NCI-H226 (cell line): Measurements from ENCODE around the gene EFNB3.

ENCODE experiments used
- DNase-seq: peaks from one replicate; pipeline ENCODE4 v3.0.0-alpha.2; 2015

Gene EFNB3

GRCh38 chr17:7704601-7705268 is at the start of gene EFNB3:
TSS of gene EFNB3 (plus strand) at chr17:7705202. CDS start at chr17:7705599, 397 bp downstream.
- peak; percentile 39 for DNase-seq

GRCh38 chr17:7655541-7655840 is 49.5 kb upstream of the EFNB3 start:
- DNase-seq = no peak

DNA sequence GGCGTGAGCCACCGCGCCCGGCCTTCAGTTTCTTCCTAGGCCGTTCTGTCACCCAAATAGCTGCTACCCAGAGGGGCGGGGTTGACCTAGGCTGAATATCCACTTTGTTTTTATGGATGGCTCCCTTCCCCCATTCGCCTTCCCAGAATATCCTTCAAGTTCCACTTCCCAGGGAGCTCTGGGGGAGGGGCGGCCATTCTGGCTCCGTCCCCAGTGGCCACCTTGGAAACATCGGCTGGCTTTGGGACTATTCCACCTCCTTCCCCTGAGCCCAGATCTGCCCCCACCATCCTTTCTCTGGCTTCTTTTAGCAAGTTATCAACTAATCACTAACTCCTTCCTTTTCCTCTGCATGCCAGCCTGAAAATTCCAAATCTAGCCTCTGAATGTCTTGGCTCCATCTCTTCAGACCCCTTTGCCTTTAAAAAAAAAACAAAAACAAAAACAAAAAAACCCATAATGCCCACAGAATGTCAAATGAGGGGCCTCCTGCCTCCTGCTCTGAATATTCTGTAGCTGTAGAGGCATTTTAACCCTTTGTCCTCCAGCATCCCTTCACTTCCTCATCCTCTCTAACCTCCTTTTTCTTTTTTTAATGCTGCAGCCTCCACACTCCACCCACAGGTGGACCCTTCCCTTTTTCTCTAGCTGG is 47.9 kb upstream of the EFNB3 start:
- no peak for DNase-seq

DNA sequence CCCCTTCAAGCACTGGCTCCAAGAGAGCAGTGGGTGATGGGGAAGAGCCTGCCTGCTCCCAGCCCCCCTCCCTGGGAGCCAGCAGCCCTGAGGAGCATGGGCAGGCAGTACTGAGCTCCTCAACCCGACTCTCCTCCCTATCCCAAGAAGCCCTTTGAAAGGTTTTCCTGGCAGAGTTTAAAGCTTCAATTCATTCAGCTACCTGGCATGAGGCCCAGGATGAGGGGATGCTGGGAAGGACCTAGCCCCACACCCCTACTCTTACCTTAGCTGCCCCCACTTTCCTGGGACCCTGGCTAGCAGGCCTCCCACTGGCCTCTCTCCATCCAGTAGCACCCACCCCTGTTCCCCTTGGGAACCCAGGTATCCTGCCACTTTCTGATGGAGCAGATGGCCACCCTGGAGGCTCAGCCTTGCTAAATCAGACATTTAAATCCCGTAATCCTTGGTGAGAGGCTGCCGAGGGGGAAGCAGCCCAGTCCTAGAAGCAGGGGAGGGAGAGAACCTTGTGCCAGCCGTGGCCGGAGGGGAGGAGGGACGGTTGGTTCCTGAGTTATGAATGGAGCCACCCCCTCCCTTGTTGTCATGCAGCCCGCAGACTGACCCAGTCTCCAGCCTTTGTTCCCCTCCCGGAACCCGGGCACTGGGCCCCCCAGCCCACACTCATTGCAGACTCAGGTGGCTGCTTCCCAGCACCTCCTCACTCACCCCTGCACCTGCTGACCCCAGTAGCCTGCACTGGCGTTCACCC is 37.2 kb upstream of the EFNB3 start:
- DNase-seq = no peak

DNA sequence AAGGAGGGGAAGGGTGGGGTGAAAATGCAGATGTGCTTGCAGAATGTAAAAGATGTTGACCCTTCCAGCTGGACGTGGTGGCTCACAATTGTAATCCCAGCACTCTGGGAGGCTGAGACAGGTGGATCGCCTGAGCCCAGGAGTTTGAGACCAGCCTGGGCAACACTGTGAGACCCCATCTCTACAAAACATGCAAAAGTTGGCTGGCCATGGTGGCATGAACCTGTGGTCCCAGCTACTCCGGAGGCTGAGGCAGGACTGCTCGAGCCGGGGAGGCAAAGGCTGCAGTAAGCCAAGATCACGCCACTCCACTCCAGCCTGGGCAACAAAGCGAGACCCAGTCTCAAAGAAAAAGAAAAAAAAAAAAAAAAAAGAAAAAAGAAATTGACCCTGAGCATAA is 36.5 kb upstream of the EFNB3 start:
- DNase-seq = no peak

DNA sequence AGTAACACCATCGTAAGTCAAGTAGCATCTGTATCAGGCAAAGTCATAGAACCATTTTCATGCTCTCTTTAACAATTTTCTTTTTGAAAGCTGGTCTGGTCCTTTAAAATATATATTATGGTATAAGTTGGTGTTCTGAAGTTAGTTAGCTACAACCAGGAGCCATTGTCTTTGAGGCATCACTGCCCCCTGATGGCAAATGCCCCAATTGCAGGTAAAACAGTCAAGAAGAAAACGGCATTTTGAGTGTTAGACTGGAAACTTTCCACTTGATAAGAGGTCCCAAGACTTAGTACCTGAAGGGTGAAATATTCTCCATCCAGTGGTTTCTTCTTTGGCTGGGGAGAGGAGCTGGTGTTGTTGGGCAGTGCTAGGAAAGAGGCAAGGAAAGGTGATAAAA is 31.8 kb upstream of the EFNB3 start:
- no peak for DNase-seq

DNA sequence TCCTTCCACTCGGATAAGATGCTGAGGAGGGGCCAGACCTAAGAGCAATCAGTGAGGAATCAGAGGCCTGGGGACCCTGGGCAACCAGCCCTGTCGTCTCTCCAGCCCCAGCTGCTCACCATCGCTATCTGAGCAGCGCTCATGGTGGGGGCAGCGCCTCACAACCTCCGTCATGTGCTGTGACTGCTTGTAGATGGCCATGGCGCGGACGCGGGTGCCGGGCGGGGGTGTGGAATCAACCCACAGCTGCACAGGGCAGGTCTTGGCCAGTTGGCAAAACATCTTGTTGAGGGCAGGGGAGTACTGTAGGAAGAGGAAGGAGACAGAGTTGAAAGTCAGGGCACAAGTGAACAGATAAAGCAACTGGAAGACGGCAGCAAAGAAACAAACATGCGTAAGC is 30.1 kb upstream of the EFNB3 start:
- DNase-seq = no peak

DNA sequence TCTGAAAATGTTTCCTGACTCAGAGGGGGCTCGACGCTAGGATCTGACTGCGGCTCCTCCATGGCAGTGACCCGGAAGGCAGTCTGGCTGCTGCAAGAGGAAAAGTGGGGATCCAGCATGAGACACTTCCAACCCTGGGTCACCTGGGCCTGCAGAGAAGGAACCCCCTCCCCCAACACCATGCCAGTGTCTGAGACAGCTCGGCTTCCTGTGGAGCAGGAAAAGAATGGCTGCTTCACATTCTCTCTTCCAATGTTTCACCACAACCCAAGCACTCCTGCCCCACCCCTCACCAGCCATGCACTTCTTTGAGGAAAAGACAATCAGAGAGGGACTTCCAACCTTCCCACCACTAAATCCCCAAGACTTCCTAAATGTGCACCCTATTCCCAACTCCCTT is 28.5 kb upstream of the EFNB3 start:
- no peak for DNase-seq

DNA sequence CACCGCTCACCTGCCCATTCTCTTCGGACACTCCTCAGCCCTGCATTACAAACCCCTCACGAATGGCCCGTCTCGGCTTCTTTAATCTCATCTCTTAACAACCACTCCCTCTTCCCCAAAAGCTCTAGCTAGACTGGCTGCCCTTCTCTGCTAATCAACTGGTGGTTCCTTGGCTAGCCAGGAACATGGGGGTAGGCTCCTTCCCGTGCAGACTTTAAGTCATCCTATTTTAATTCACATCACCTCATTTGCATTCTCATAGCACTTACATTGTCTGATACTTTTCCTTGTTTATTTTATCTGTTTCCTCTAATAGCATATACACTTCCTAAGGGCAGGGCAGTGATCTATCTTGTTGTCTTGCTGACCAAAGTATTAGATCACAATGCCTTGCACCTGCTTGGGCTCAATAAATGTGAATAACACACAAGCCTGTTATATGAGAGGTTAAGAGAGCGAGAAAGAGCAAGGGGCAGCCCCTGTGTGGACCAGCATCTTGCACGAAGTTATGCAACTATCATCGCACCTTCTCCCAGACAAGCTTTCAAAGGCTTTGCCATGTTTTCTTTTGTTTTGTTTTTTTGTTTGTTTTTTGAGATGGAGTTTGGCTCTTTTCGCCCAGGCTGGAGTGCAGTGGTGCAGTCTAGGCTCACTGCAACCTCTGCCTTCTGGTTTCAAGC is 27.5 kb upstream of the EFNB3 start:
- no peak for DNase-seq

GRCh38 chr17:7684851-7685532 is 20.0 kb upstream of the EFNB3 start:
- no peak for DNase-seq

DNA sequence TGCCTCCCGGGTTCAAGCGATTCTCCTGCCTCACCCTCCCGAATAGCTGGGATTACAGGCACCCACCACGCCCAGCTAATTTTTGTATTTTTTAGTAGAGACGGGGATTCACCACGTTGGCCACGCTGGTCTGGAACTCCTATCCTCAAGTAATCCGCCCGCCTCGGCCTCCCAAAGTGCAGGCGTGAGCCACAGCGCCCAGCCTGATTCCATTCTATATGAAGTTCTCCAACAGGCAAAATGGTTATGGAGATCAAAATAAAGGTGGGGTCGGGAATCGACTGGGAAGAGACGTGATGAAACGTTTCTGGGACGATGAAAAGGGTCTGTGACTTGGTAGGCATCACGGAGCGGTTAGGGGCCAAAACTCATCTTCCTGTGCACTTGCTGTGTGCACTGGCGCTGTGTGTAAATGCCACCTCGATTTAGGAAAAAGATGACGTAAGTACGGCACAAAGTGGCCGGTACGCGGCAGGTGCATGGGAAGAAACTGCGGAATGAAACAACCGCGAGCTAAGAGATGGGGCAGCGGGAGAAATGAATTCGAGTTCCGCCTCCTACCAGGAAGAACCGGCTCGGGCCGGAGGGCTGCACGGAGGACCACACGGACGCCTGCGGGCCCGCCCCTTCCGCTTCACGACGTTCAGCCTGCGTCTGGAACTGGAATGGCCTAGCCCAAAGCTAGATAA is 19.3 kb upstream of the EFNB3 start:
- DNase-seq = peak; percentile 88

GRCh38 chr17:7686222-7687071 is 18.6 kb upstream of the EFNB3 start:
- DNase-seq = peak; percentile 39

- peak; percentile 85 for DNase-seq
Observed at GRCh38 chr17:7687072-7687907, 17.7 kb upstream of the EFNB3 start, which contains the start of gene TP53. TSS of gene TP53 (minus strand) at chr17:7687490. CDS start at chr17:7676594, 10,896 bp downstream.

GRCh38 chr17:7687908-7688807 is 16.8 kb upstream of the EFNB3 start, which contains the start of gene WRAP53:
TSS of gene WRAP53 (plus strand) at chr17:7688477. CDS start at chr17:7688649, 172 bp downstream.
- peak; percentile 99 for DNase-seq

DNA sequence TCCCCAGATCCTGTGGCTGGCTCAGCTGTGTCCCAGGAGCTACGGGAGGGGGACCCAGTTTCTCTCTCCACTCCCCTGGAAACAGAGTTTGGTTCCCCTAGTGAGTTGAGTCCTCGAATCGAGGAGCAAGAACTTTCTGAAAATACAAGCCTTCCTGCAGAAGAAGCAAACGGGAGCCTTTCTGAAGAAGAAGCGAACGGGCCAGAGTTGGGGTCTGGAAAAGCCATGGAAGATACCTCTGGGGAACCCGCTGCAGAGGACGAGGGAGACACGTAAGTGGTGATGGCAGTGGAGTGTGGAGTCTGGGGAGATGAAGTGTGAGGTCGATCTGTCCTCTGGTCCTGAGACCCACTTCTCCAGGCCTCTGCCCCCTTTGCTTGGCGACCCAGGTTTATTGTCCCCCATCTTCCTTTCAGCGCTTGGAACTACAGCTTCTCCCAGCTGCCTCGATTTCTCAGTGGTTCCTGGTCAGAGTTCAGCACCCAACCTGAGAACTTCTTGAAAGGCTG is 16.1 kb upstream of the EFNB3 start:
- no peak for DNase-seq

DNA sequence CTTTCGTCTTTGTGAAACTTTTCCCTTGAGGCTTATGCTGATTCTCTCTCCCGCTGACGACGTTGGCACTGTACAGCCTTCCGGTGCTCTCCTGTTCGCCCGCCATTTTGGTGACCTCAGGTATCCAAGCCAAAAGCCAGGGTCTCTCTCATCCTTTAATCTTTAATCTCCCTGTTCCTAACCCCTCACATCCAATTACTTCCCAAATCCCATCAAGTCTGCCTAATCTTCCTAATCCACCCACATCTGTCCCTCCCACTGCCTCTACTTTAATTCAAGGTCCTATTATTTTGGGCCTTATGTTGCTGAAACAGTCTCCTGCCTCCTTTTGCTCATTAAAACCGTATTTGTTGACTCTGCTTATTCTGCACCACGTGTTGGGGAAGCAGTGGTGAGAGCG is 9.4 kb upstream of the EFNB3 start:
- no peak for DNase-seq

DNA sequence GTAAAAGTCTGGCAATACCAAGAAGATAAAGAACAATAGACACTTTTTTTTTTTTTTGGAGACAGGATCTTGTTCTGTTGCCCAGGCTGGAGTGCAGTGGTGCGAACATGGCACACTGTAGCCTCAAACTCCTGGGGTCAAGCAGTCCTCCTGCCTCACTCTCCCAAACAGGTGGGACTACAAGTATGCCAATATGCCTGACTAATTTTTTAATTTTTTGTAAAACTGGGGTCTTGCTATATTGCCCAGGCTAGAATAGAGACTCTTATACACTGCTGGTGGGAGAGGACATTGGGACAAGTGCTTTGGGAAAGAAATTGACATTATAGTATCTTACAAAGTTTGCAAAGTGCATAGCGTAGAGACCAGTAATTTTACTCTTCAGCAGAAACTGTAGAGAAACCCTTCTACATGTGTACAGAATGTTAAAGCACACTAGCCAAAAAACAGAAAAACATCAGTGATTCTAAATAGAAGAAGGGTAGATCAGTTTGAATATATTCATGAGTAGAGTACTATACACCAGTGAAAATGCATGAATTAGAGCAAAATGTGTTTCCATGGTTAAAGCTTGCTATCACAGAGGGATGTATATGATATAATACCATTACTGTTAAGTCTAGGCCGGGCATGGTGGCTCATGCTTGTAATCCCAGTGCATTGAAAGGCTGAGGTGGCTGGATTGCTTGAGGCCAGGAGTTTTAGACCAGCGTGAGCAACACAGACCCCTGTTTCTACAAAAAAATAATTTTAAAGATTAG is 7.0 kb upstream of the EFNB3 start:
- DNase-seq = no peak

DNA sequence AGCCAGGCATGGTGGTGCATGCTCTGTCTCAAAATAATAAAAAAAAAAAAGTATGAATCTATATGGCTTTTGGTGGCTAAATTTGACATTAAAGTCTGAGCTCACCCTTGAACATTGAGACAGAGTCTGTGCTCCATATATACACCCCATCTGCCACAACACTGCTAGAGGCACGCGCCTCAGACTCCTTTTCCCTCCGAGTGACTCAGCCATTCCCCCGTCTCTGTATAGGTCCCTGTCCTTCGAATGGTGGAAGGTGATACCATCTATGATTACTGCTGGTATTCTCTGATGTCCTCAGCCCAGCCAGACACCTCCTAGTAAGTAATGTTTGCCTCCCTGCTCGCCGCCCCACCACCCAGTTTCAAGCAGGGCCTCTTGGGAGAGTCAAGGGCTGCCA is 4.5 kb upstream of the EFNB3 start:
- no peak for DNase-seq
